ENCODE results near the gene SYT12.

The SYT12 gene

DNA sequence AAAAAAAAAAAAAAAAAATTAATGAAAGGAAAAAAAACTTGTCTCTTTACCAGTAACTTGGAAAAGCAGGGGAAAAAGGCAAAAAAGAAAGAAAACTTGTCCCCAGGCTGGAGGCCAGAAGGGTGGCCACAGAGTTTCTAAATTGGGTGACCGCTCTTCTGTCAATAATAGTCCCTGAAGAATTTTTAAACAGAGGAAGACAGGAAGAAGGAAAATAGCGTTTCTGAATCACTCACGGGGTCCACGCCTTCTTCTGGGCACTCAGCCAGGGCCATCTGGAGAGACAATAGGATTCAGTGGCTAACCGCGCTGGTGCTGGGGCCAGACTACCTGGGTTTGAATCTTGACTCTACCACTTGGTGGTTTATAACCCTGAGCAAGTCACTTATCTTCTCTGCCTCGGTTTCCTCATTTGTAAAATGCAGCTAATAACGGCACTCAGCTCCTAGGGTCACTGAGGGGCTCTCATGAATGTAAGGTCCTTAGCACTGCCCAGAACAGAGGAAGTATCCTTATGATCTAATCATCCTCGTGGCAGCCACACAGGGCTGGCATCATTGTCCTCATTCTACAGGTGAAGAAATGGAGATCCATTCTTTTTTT, 40.9 kb upstream of the SYT12 start (continued):
- TF ChIP-seq, protein P1, sequence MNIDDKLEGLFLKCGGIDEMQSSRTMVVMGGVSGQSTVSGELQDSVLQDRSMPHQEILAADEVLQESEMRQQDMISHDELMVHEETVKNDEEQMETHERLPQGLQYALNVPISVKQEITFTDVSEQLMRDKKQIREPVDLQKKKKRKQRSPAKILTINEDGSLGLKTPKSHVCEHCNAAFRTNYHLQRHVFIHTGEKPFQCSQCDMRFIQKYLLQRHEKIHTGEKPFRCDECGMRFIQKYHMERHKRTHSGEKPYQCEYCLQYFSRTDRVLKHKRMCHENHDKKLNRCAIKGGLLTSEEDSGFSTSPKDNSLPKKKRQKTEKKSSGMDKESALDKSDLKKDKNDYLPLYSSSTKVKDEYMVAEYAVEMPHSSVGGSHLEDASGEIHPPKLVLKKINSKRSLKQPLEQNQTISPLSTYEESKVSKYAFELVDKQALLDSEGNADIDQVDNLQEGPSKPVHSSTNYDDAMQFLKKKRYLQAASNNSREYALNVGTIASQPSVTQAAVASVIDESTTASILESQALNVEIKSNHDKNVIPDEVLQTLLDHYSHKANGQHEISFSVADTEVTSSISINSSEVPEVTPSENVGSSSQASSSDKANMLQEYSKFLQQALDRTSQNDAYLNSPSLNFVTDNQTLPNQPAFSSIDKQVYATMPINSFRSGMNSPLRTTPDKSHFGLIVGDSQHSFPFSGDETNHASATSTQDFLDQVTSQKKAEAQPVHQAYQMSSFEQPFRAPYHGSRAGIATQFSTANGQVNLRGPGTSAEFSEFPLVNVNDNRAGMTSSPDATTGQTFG (tag by site-specific recombination; IDR thresholded peaks at IDR 0.05; ENCODE audit: borderline replicate concordance): no peak

DNA sequence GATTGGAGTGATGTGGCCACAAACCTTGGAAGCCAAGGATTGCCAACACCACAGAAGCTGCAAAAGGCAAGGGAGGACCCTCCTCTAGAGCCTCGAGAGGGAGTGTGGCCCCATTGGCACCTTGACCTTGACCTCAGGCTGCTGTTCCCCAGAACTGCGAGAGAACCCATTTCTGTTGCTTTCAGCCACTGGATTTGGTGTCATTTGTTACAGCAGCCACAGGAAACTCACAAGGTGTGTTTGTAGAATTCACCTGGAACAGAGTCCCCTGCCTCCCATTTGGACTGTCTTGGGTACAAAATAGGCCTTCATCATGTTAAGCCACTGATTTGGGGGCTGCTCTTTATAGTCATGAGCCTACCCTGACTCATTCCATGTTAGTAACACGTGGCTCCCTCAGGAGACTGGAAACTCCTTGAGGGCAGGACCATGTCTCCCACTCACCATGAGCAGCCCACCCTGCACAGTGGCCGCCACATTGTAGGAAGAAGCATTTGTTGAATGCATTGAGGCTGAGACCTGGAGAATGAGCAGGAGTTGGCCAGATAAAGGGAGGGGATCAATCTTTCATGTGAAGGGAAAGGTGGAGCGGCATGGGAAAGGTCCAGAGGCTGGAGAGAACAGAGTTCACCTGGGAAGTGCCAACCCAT, 39.5 kb upstream of the SYT12 start:
- Histone ChIP-seq H3K9me3 (ENCODE audit: control insufficient read depth, insufficient read depth, low read depth, low read length) (no peaks in the 10 kb centered on the region), H3K27ac (ENCODE audit: extremely low read depth, low read depth, low read length) (no peak overlapping the region), H3K4me3 (ENCODE audit: low read depth, low read length) (no peak overlapping the region), H3K36me3 (ENCODE audit: control insufficient read depth in 2 of 2, insufficient read depth in 1 of 2, low read length in 2 of 2) (no peaks in the 10 kb centered on the region), H3K4me1 (ENCODE audit: control insufficient read depth, insufficient read depth, low read length) (no peaks in the 10 kb centered on the region)
- TF ChIP-seq ZNF501 (tag by site-specific recombination; IDR thresholded peaks at IDR 0.05) (no peak), ZNF843 (tag by site-specific recombination; IDR thresholded peaks at IDR 0.05) (no peak), ZBTB1 (tag by site-specific recombination; IDR thresholded peaks at IDR 0.05) (no peak), HOXA7 (CRISPR knock-in tag; IDR thresholded peaks at IDR 0.05; ENCODE audit: borderline replicate concordance) (no peak), ZNF529 (tag by site-specific recombination; IDR thresholded peaks at IDR 0.05; ENCODE audit: insufficient replicate concordance) (no peak), SALL2 (tag by site-specific recombination; IDR thresholded peaks at IDR 0.05; ENCODE audit: borderline replicate concordance) (no peak), OSR2 (tag by site-specific recombination; IDR thresholded peaks at IDR 0.05) (no peak), ZIC2 (tag by site-specific recombination; IDR thresholded peaks at IDR 0.05) (no peak), ZNF792 (tag by site-specific recombination; IDR thresholded peaks at IDR 0.05) (no peak), ZNF549 (tag by site-specific recombination; IDR thresholded peaks at IDR 0.05) (no peak)
- TF ChIP-seq, protein P2, sequence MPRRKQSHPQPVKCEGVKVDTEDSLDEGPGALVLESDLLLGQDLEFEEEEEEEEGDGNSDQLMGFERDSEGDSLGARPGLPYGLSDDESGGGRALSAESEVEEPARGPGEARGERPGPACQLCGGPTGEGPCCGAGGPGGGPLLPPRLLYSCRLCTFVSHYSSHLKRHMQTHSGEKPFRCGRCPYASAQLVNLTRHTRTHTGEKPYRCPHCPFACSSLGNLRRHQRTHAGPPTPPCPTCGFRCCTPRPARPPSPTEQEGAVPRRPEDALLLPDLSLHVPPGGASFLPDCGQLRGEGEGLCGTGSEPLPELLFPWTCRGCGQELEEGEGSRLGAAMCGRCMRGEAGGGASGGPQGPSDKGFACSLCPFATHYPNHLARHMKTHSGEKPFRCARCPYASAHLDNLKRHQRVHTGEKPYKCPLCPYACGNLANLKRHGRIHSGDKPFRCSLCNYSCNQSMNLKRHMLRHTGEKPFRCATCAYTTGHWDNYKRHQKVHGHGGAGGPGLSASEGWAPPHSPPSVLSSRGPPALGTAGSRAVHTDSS (tag by site-specific recombination; IDR thresholded peaks at IDR 0.05): no peak
- TF ChIP-seq, protein P3, sequence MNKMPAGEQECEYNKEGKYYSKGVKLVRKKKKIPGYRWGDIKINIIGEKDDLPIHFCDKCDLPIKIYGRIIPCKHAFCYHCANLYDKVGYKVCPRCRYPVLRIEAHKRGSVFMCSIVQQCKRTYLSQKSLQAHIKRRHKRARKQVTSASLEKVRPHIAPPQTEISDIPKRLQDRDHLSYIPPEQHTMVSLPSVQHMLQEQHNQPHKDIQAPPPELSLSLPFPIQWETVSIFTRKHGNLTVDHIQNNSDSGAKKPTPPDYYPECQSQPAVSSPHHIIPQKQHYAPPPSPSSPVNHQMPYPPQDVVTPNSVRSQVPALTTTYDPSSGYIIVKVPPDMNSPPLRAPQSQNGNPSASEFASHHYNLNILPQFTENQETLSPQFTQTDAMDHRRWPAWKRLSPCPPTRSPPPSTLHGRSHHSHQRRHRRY (tag by site-specific recombination; IDR thresholded peaks at IDR 0.05): no peak
- TF ChIP-seq, protein P4, sequence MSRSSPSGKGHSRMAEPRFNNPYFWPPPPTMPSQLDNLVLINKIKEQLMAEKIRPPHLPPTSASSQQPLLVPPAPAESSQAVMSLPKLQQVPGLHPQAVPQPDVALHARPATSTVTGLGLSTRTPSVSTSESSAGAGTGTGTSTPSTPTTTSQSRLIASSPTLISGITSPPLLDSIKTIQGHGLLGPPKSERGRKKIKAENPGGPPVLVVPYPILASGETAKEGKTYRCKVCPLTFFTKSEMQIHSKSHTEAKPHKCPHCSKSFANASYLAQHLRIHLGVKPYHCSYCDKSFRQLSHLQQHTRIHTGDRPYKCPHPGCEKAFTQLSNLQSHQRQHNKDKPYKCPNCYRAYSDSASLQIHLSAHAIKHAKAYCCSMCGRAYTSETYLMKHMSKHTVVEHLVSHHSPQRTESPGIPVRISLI (tag by site-specific recombination; IDR thresholded peaks at IDR 0.05): no peak
- CTCF ChIA-PET: no interaction called here
- POLR2A ChIA-PET: no interaction called here

DNA sequence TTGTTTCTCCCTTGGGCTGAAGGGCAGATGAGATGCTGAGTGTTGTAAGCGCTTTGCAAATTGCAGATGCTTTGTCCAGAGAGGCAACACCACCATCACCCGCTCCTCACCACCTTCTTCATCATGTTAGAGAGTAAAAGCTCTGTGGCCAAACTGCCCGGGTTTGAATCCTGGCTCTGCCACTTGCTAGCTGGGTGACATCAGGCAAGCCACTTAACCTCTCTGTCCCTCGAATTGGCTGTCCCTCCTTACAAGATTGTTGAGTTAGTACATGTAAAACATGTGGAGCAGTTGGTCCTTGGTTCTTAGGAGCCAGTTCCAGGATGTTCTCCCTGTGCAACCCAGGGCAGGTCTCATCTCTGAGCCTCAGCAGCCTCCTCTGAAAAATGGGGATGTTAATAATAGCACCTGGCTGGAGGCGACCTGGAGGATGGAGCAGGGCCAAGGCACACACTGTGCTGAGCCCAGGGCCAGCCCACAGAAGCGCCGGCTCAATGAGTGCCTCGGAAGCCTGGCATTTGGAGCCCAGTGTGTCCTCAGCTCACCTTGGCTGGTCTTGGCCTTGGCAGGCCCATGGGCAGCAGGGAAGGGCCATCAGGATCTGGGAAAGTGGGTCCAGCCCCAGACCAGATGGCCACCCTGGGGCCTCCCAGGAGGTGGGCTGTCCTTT, 37.3 kb upstream of the SYT12 start:
- ChIA-PET POLR2A (no interaction called here), CTCF (interaction anchor here (0.5 to 1.0 kb wide), 4 partner anchors 8 to 199 kb away, joined by 3 to 7 read pairs (median 3); no protein-coding TSS in a partner anchor)
- no peaks in the 10 kb centered on the region for H3K9me3 ChIP-seq (ENCODE audit: control insufficient read depth, insufficient read depth, low read depth, low read length)
- TF ChIP-seq ZNF629 (tag by site-specific recombination; IDR thresholded peaks at IDR 0.05) (no peak), ZBTB48 (tag by site-specific recombination; IDR thresholded peaks at IDR 0.05) (no peak), ZNF701 (tag by site-specific recombination; IDR thresholded peaks at IDR 0.05) (no peak), ZNF501 (tag by site-specific recombination; IDR thresholded peaks at IDR 0.05) (no peak), ZNF600 (tag by site-specific recombination; IDR thresholded peaks at IDR 0.05) (no peak), OVOL3 (tag by site-specific recombination; IDR thresholded peaks at IDR 0.05) (no peak), ZNF792 (tag by site-specific recombination; IDR thresholded peaks at IDR 0.05) (no peak)
- H3K27ac ChIP-seq (ENCODE audit: extremely low read depth, low read depth, low read length): no peak overlapping the region
- H3K4me1 ChIP-seq (ENCODE audit: control insufficient read depth, insufficient read depth, low read length): no peaks in the 10 kb centered on the region
- no peak overlapping the region for H3K4me3 ChIP-seq (ENCODE audit: low read depth, low read length)
- no peaks in the 10 kb centered on the region for H3K36me3 ChIP-seq (ENCODE audit: control insufficient read depth in 2 of 2, insufficient read depth in 1 of 2, low read length in 2 of 2)
